H9 (cell line): ENCODE data around the gene C10orf105. TPM values are rescaled to one million over a fixed set of nuclear protein-coding genes. Genes with fewer than 3 reads are reported as not detected.

ENCODE experiments used
- DNase-seq: peaks from one replicate; pipeline ENCODE4 v3.0.0-alpha.2; 2017
- H2AFZ ChIP-seq: one replicate; pipeline ENCODE4 v1.6.1; 2013; ENCODE audit warnings: mild to moderate bottlenecking, low read length, control low read depth, moderate library complexity
- H2AK5ac ChIP-seq: 2 replicates; pipeline ENCODE4 v1.6.1; 2013; ENCODE audit warnings: low read length, control low read depth, mixed read lengths; ENCODE audit not compliant: insufficient read length
- H2BK120ac ChIP-seq: one replicate; pipeline ENCODE4 v1.6.1; 2013; ENCODE audit warnings: low read depth, mild to moderate bottlenecking, low read length, control low read depth, inconsistent platforms; ENCODE audit not compliant: poor library complexity, severe bottlenecking
- H2BK12ac ChIP-seq: 2 replicates; pipeline ENCODE4 v1.6.1; 2013; ENCODE audit warnings: low read length, control low read depth, mixed read lengths, low read depth; ENCODE audit not compliant: insufficient read length
- H2BK15ac ChIP-seq: 2 replicates; pipeline ENCODE4 v1.6.1; 2013; ENCODE audit warnings: low read depth, low read length, control low read depth
- H2BK20ac ChIP-seq: one replicate; pipeline ENCODE4 v1.6.1; 2013; ENCODE audit warnings: low read depth, mild to moderate bottlenecking, low read length, control low read depth, inconsistent platforms; ENCODE audit not compliant: poor library complexity, severe bottlenecking
- H2BK5ac ChIP-seq: 2 replicates; pipeline ENCODE4 v1.6.1; 2013; ENCODE audit warnings: low read length, control low read depth, mixed read lengths; ENCODE audit not compliant: insufficient read length
- H3K14ac ChIP-seq: 2 replicates; pipeline ENCODE4 v1.6.1; 2013; ENCODE audit warnings: low read length, control low read depth; ENCODE audit not compliant: insufficient read depth
- H3K18ac ChIP-seq: 2 replicates; pipeline ENCODE4 v1.6.1; 2013; ENCODE audit warnings: low read depth, mild to moderate bottlenecking, mixed read lengths, low read length, control low read depth; ENCODE audit not compliant: insufficient read length
- H3K23ac ChIP-seq: 2 replicates; pipeline ENCODE4 v1.6.1; 2013; ENCODE audit warnings: low read length, control low read depth, mixed read lengths, low read depth; ENCODE audit not compliant: insufficient read length
- H3K23me2 ChIP-seq: 2 replicates; pipeline ENCODE4 v1.6.1; 2013; ENCODE audit warnings: low read depth, mild to moderate bottlenecking, mixed read lengths, low read length, control low read depth; ENCODE audit not compliant: insufficient read length, poor library complexity, severe bottlenecking
- H3K27ac ChIP-seq: 2 replicates; pipeline ENCODE4 v1.5.1; 2013; ENCODE audit warnings: low read length, control low read depth, mixed read lengths, low read depth; ENCODE audit not compliant: insufficient read length
- H3K27me3 ChIP-seq: 2 replicates; pipeline ENCODE4 v1.6.1; 2013; ENCODE audit warnings: low read length, control low read depth, inconsistent platforms; ENCODE audit not compliant: insufficient read depth
- H3K4ac ChIP-seq: 2 replicates; pipeline ENCODE4 v1.6.1; 2013; ENCODE audit warnings: low read depth, mild to moderate bottlenecking, control low read depth, inconsistent platforms, low read length, moderate library complexity
- H3K4me1 ChIP-seq: 2 replicates; pipeline ENCODE4 v1.6.1; 2013; ENCODE audit warnings: low read length, control low read depth, inconsistent platforms; ENCODE audit not compliant: insufficient read depth
- H3K4me2 ChIP-seq: 2 replicates; pipeline ENCODE4 v1.6.1; 2013; ENCODE audit warnings: low read length, control low read depth, mixed read lengths; ENCODE audit not compliant: insufficient read length, insufficient read depth
- H3K56ac ChIP-seq: 2 replicates; pipeline ENCODE4 v1.6.1; 2013; ENCODE audit warnings: low read depth, mild to moderate bottlenecking, mixed read lengths, low read length, control low read depth; ENCODE audit not compliant: insufficient read length
- H3K79me1 ChIP-seq: 2 replicates; pipeline ENCODE4 v1.6.1; 2013; ENCODE audit warnings: low read depth, mild to moderate bottlenecking, moderate library complexity, low read length, control low read depth, inconsistent platforms; ENCODE audit not compliant: insufficient read depth, poor library complexity, severe bottlenecking
- H3K79me2 ChIP-seq: 2 replicates; pipeline ENCODE4 v1.6.1; 2013; ENCODE audit warnings: low read length, control low read depth, inconsistent platforms; ENCODE audit not compliant: insufficient read depth
- H3K9ac ChIP-seq: 2 replicates; pipeline ENCODE4 v1.6.1; 2013; ENCODE audit warnings: low read length, control low read depth, mixed read lengths; ENCODE audit not compliant: insufficient read length; ENCODE audit errors: extremely low read depth
- H3K9me3 ChIP-seq: one replicate; pipeline ENCODE4 v1.6.1; 2013; ENCODE audit warnings: low read depth, low read length, inconsistent platforms; ENCODE audit not compliant: control insufficient read depth
- H3T11ph ChIP-seq: one replicate; pipeline ENCODE4 v1.6.1; 2013; ENCODE audit warnings: mild to moderate bottlenecking, low read length, control low read depth, inconsistent platforms
- H4K20me1 ChIP-seq: one replicate; pipeline ENCODE4 v1.6.1; 2013; ENCODE audit not compliant: control insufficient read depth, insufficient read length, insufficient read depth
- H4K5ac ChIP-seq: 2 replicates; pipeline ENCODE4 v1.6.1; 2013; ENCODE audit warnings: low read depth, mild to moderate bottlenecking, mixed read lengths, low read length, control low read depth; ENCODE audit not compliant: insufficient read length
- H4K8ac ChIP-seq: replicated peaks from 2 replicates; pipeline ENCODE4 v1.6.1; 2013; ENCODE audit warnings: low read length, control low read depth, mixed read lengths, low read depth; ENCODE audit not compliant: insufficient read length
- H4K91ac ChIP-seq: 2 replicates; pipeline ENCODE4 v1.6.1; 2013; ENCODE audit warnings: low read depth, mild to moderate bottlenecking, moderate library complexity, mixed read lengths, low read length, control low read depth; ENCODE audit not compliant: insufficient read length
- H3K27ac Mint-ChIP-seq, 3 experiments: 2 replicates in 2 of 3; 3 replicates in 1 of 3; pipeline ENCODE4 v1.8.0; 2020 to 2021; ENCODE audit warnings: mixed read lengths in 3 of 3, mild to moderate bottlenecking in 1 of 3, moderate library complexity in 1 of 3
- H3K27me3 Mint-ChIP-seq: 2 replicates; pipeline ENCODE4 v1.8.0; 2021; ENCODE audit warnings: low read depth, mild to moderate bottlenecking, moderate library complexity, mixed read lengths
- H3K36me3 Mint-ChIP-seq, 3 experiments: 2 replicates in 2 of 3; 3 replicates in 1 of 3; pipeline ENCODE4 v1.8.0; 2020 to 2021; ENCODE audit warnings: low read depth in 3 of 3, mixed read lengths in 3 of 3; ENCODE audit not compliant: insufficient read depth in 1 of 3
- H3K4me1 Mint-ChIP-seq, 2 experiments: 2 replicates each; pipeline ENCODE4 v1.8.0; 2020; ENCODE audit warnings: mixed read lengths in 2 of 2
- H3K4me3 Mint-ChIP-seq, 2 experiments: 2 replicates in 1 of 2; 3 replicates in 1 of 2; pipeline ENCODE4 v1.8.0; 2020 to 2021; ENCODE audit warnings: mild to moderate bottlenecking in 2 of 2, mixed read lengths in 2 of 2, moderate library complexity in 1 of 2
- H3K9me3 Mint-ChIP-seq, 2 experiments: 2 replicates in 1 of 2; 3 replicates in 1 of 2; pipeline ENCODE4 v1.8.0; 2020; ENCODE audit warnings: mild to moderate bottlenecking in 2 of 2, mixed read lengths in 2 of 2, moderate library complexity in 1 of 2
- CTCF ChIP-seq: fragments of 200-600 bp; sonication (generic); conservative IDR thresholded peaks from 3 replicates; pipeline ENCODE4 v1.8.0; 2021; ENCODE audit warnings: antibody characterized with exemption, mild to moderate bottlenecking
- WGBS: extraction: QIAGEN DNeasy Blood & Tissue Kit; methylation state at CpG from one replicate; pipeline ENCODE4 v1.1.7; 2013; ENCODE audit warnings: missing lambda C conversion rate, low lambda C conversion rate, mixed read lengths; ENCODE audit not compliant: insufficient read length; ENCODE audit errors: extremely low coverage; 5-methylcytosine and 5-hydroxymethylcytosine counted together
- total RNA-seq: library from RNA; stranded (reverse); gene quantifications from 2 replicates; pipeline ENCODE4 v1.2.1, GENCODE V29; 2021

C10orf105 gene
- total RNA-seq, 1 experiment from 2014 or later: 0.26 TPM

GRCh38 chr10:71753960-71754505 is 34.5 kb upstream of the C10orf105 start:
- Histone ChIP-seq H3K4me1 (no peaks in the 10 kb centered on the region), H3T11ph (no peak overlapping the region), H4K20me1 (no peaks in the 10 kb centered on the region), H4K5ac (no peak overlapping the region), H2BK12ac (no peak overlapping the region), H3K27ac (no peak overlapping the region), H2AFZ (no peak overlapping the region), H4K91ac (no peak overlapping the region), H3K4me2 (no peak overlapping the region), H2AK5ac (no peak overlapping the region), H3K23me2 (no peaks in the 10 kb centered on the region), H3K18ac (no peak overlapping the region), H3K79me1 (no peaks in the 10 kb centered on the region), H3K4ac (no peak overlapping the region), H3K79me2 (no peaks in the 10 kb centered on the region; the same call in 1 of the 2 replicates), H3K14ac (no peak overlapping the region), H3K27me3 (no peaks in the 10 kb centered on the region), H3K9me3 (no peaks in the 10 kb centered on the region), H2BK20ac (no peak overlapping the region), H2BK5ac (no peak overlapping the region), H3K9ac (no peak overlapping the region), H4K8ac (no peak overlapping the region), H2BK120ac (no peak overlapping the region), H3K56ac (no peak overlapping the region), H3K23ac (no peak overlapping the region), H2BK15ac (no peak overlapping the region)
- DNase-seq: no peak
- Mint-ChIP-seq H3K27ac (no peak overlapping the region), H3K36me3 (no peaks in the 10 kb centered on the region), H3K9me3 (no peaks in the 10 kb centered on the region; a peak in 2 of 5 replicates), H3K27me3 (peaks cover 2% of the 10 kb centered on the region), H3K4me1 (peaks cover 15 to 33% of the 10 kb centered on the region in 2 experiments), H3K4me3 (no peak overlapping the region)
- TF ChIP-seq CTCF: no peak
- WGBS: no CpG with 5 or more reads among the region's 8 CpGs
